K562 (cell line): ENCODE results near the gene PRKCE. TPM values are rescaled to one million over a fixed set of nuclear protein-coding genes. Genes with fewer than 3 reads are reported as not detected.

Experiments used
- ATAC-seq: fragments of 200-7000 bp; cut with Tn5 transposase; 3 replicates; pipeline ENCODE4 v1.9.1; 2020; ENCODE audit warnings: moderate library complexity
- BruUV-seq: library from RNA; stranded (reverse); fragments of 400-500 nt; replicated peaks from 2 replicates; lab custom pipeline; 2021; lab: Mats Ljungman, UMichigan
- CTCF ChIA-PET: fragments of 300-600 bp; formaldehyde crosslinking; extraction: SDS; loops from one replicate; lab custom pipeline; 2021; ENCODE audit warnings: low intra/inter-chr PET ratio; lab: Yijun Ruan, JAX
- POLR2A ChIA-PET: fragments of 300-600, 350-650 bp; sonication (Branson Sonifier 250); formaldehyde crosslinking; extraction: SDS; loops from one replicate; lab custom pipeline; 2021; ENCODE audit warnings: antibody characterized with exemption, inconsistent platforms; lab: Yijun Ruan, JAX
- DNase-seq, 4 experiments: peaks; one replicate each; pipeline versions ENCODE4 v3.0.0 to v3.0.0-alpha.2; 2011 to 2018; ENCODE audit warnings: low spot score in 3 of 4, mixed read lengths in 3 of 4; ENCODE audit errors: extremely low read depth in 1 of 4
- FAIRE-seq: peaks from 2 replicates; lab custom pipeline; 2011; peaks lifted over from hg19 to GRCh38; lab: Jason Lieb, UNC
- H2AFZ ChIP-seq: 2 replicates; pipeline ENCODE4 v1.6.0; 2011; ENCODE audit warnings: low read depth, low read length, control low read depth, inconsistent platforms
- H3K27ac ChIP-seq: fragments of 200-600 bp; 3 replicates; pipeline ENCODE4 v1.8.0; 2011; ENCODE audit warnings: low read depth, mild to moderate bottlenecking, control low read depth, inconsistent platforms, low read length, moderate library complexity, mixed read lengths; ENCODE audit errors: extremely low read depth
- H3K27me3 ChIP-seq, 2 experiments: fragments of 300-600 bp in 1 of 2; 2 replicates in 1 of 2; 3 replicates in 1 of 2; pipeline versions ENCODE4 v1.6.0 to v1.8.0; 2011; ENCODE audit warnings: inconsistent platforms in 2 of 2, low read length in 2 of 2, mild to moderate bottlenecking in 1 of 2, mixed read lengths in 1 of 2, moderate library complexity in 1 of 2; ENCODE audit not compliant: control insufficient read depth in 2 of 2, insufficient read depth in 2 of 2
- H3K36me3 ChIP-seq: fragments of 300-600 bp; 3 replicates; pipeline ENCODE4 v1.8.0; 2011; ENCODE audit warnings: mild to moderate bottlenecking, low read length, inconsistent platforms; ENCODE audit not compliant: control insufficient read depth, insufficient read depth
- H3K4me1 ChIP-seq, 2 experiments: fragments of 200-600 bp in 1 of 2; replicated peaks in 1 of 2; 2 replicates in 1 of 2; 3 replicates in 1 of 2; pipeline versions ENCODE4 v1.5.1 to v1.8.0; 2011; ENCODE audit warnings: inconsistent platforms in 2 of 2, low read length in 2 of 2, mild to moderate bottlenecking in 1 of 2, mixed read lengths in 1 of 2, moderate library complexity in 1 of 2; ENCODE audit not compliant: control insufficient read depth in 2 of 2, insufficient read depth in 2 of 2
- H3K4me2 ChIP-seq: 2 replicates; pipeline ENCODE4 v1.6.1; 2011; ENCODE audit warnings: low read length, control low read depth, inconsistent platforms, mixed read lengths; ENCODE audit not compliant: insufficient read depth
- H3K4me3 ChIP-seq: fragments of 200-600 bp; sonication (generic), shearing (Covaris generic); 2 replicates; pipeline ENCODE4 v1.5.1; 2016; ENCODE audit warnings: control low read depth, inconsistent platforms
- H3K79me2 ChIP-seq: fragments of 200-600 bp; 3 replicates; pipeline ENCODE4 v1.8.0; 2011; ENCODE audit warnings: low read length, inconsistent platforms; ENCODE audit not compliant: control insufficient read depth, insufficient read depth
- H3K9ac ChIP-seq, 2 experiments: 2 replicates each; pipeline versions ENCODE4 v1.6.0 to v1.6.1; 2011; ENCODE audit warnings: low read depth in 2 of 2, low read length in 2 of 2, control low read depth in 1 of 2, inconsistent platforms in 1 of 2, mild to moderate bottlenecking in 1 of 2, mixed read lengths in 1 of 2; ENCODE audit not compliant: insufficient read depth in 1 of 2
- H3K9me1 ChIP-seq: one replicate; pipeline ENCODE4 v1.6.0; 2011; ENCODE audit warnings: inconsistent platforms, mild to moderate bottlenecking, low read length, moderate library complexity; ENCODE audit not compliant: control insufficient read depth, insufficient read depth
- H3K9me3 ChIP-seq: replicated peaks from 2 replicates; pipeline ENCODE4 v1.5.1; 2011; ENCODE audit warnings: low read depth, low read length, inconsistent platforms; ENCODE audit not compliant: control insufficient read depth, insufficient read depth
- H4K20me1 ChIP-seq: replicated peaks from 2 replicates; pipeline ENCODE4 v1.6.1; 2011; ENCODE audit warnings: low read length, inconsistent platforms, mixed read lengths; ENCODE audit not compliant: control insufficient read depth, insufficient read depth
- NR0B1 ChIP-seq: fragments of 450-650 bp; IDR thresholded peaks from one replicate; pipeline ENCODE4 v1.6.1; 2018; ENCODE audit warnings: mild to moderate bottlenecking, moderate library complexity; ENCODE audit not compliant: partially characterized antibody
- RBM15 ChIP-seq: fragments of 200-400 bp; formaldehyde crosslinking; IDR thresholded peaks from 2 replicates; pipeline ENCODE4 v1.6.1; 2018; ENCODE audit warnings: mild to moderate bottlenecking, low read length, moderate library complexity; ENCODE audit not compliant: insufficient read depth
- TCF3 ChIP-seq: sonication (generic); formaldehyde crosslinking; IDR thresholded peaks from 2 replicates; pipeline ENCODE4 v1.4.0; 2020; ENCODE audit warnings: mild to moderate bottlenecking, missing genetic modification reagents
- TEAD4 ChIP-seq, 2 experiments: sonication (generic) in 1 of 2; formaldehyde crosslinking in 1 of 2; IDR thresholded peaks; 2 replicates each; pipeline versions ENCODE4 v1.6.1 to v1.8.0; 2012 to 2022; ENCODE audit warnings: borderline replicate concordance in 1 of 2, inconsistent platforms in 1 of 2, low read length in 1 of 2, mild to moderate bottlenecking in 1 of 2, missing genetic modification reagents in 1 of 2
- TRIM28 ChIP-seq: fragments of 450-650 bp; IDR thresholded peaks from 2 replicates; pipeline ENCODE4 v1.6.1; 2017
- XRCC3 ChIP-seq: fragments of 450-650 bp; IDR thresholded peaks from 2 replicates; pipeline ENCODE4 v1.6.1; 2017; ENCODE audit warnings: mild to moderate bottlenecking, moderate library complexity
- ZFP36 ChIP-seq: fragments of 150-350 bp; IDR thresholded peaks from 2 replicates; pipeline ENCODE4 v1.6.1; 2018; ENCODE audit warnings: low read length, low read depth; ENCODE audit not compliant: partially characterized antibody
- ZKSCAN8 ChIP-seq: fragments of 200-800 bp; sonication (Bioruptor generic); IDR thresholded peaks from 2 replicates; pipeline ENCODE4 v1.6.1; 2016; ENCODE audit warnings: missing genetic modification characterization, missing compliant biosample characterization
- WGBS: fragments of 100-300 bp; shearing (Covaris generic); methylation state at CpG from one replicate; pipeline ENCODE4 v1.1.6; 2016; ENCODE audit warnings: low coverage, mixed read lengths; ENCODE audit not compliant: insufficient coverage; ENCODE audit errors: missing lambda C conversion rate; 5-methylcytosine and 5-hydroxymethylcytosine counted together
- in situ Hi-C: fragments of 300-500 bp; cut with MboI; formaldehyde crosslinking; loops from 4 replicates; pipeline ENCODE4 v1.15.0; 2018; ENCODE audit warnings: inconsistent platforms, mixed read lengths
- intact Hi-C: fragments of 100-400 bp; cut with micrococcal nuclease; formaldehyde crosslinking; loops from 2 replicates; pipeline ENCODE4 v1.14.2; 2022
- polyA plus RNA-seq, 8 experiments: library from polyadenylated mRNA; depleted of rRNA in 4 of 8; stranded (reverse) in 5 of 8; unstranded in 3 of 8; fragments of >200 nt; fragmentation: Nextera tagmentation in 2 of 8; fragmentation: Illumina TruSeq in 1 of 8; extraction: Ambion mirVana in 2 of 8; extraction: Trizol in 1 of 8; gene quantifications; 2 replicates each; pipeline versions ENCODE4 v1.2.1 to v1.2.3, GENCODE V29; 2011 to 2014; ENCODE audit warnings: inconsistent platforms in 1 of 8, missing spikeins in 1 of 8
- total RNA-seq, 7 experiments: library from RNA; depleted of rRNA in 6 of 7; stranded (reverse); fragments of >200 nt in 6 of 7; fragmentation: Illumina TruSeq in 2 of 7; extraction: Trizol in 2 of 7; gene quantifications; 2 replicates each; pipeline versions ENCODE4 v1.2.1 to v1.2.3, GENCODE V29; 2011 to 2021; ENCODE audit warnings: low replicate concordance in 1 of 7

Gene PRKCE
- total and polyA plus RNA-seq, 9 of the 15 experiments (the other 6 are each of a cell fraction or from before 2014, with no cell fraction given): 0.06 to 1.0 (median 0.22) TPM; not detected in 1

DNA sequence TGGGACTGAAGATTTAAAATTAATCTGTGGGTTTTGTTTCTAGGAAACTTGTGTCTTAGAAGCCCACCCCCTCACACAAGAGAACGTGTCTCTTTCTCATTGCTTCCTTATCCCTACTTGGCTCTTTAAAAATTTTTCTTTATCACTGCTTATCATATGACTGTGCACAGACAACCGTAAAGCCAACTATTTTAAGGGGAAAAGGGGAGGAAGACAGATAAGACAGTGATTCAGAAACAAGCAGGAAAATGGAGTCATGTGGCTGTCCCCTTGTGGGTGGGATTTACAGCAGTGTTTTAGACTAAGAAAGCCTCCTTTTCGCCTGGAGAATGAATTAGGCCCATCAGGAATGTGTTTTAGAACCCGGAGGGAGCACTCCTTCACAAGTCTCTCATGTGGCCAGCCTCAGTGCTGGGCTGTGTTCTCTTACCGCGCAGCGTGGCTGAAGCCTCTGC, 17.6 kb downstream of the PRKCE start (continued):
- TF ChIP-seq ZKSCAN8 (CRISPR knock-in tag) (peak; percentile 46; the same call in 1 of the 2 replicates), RBM15 (no peak), TCF3 (0 out of 2 replicates have a peak, but pooled peaks have one; percentile 21), TEAD4 (IDR thresholded peaks at IDR 0.05; ENCODE audit: low read length) (peak; percentile 60; the same call in 1 of the 2 replicates), TEAD4 (CRISPR knock-in tag; IDR thresholded peaks at IDR 0.05; ENCODE audit: borderline replicate concordance) (no peak)

- H3K9ac ChIP-seq: no peak overlapping the region
- H3K79me2 ChIP-seq: no peaks in the 10 kb centered on the region
- no peak for DNase-seq
- H3K4me1 ChIP-seq: peaks cover 0 to 4% of the 10 kb centered on the region in 2 experiments; a peak in 2 of 5 replicates
- no peak overlapping the region for H2AFZ ChIP-seq
- no peak overlapping the region for H3K4me2 ChIP-seq
- H4K20me1 ChIP-seq: no peaks in the 10 kb centered on the region
- H3K9me1 ChIP-seq: no peaks in the 10 kb centered on the region
- in situ Hi-C loops: no loop called here
- WGBS: 25% methylated on average over 4 of the region's 4 CpGs
- no peaks in the 10 kb centered on the region for H3K9me3 ChIP-seq
- no peaks in the 10 kb centered on the region for H3K36me3 ChIP-seq
- H3K4me3 ChIP-seq: no peak overlapping the region
- POLR2A ChIA-PET: interaction anchor here (0.7 kb wide), 1 partner anchor 51 kb away, joined by 3 read pairs; no protein-coding TSS in a partner anchor
- TF ChIP-seq ZFP36 (no peak), NR0B1 (no peak), TRIM28 (no peak), XRCC3 (no peak)
- no TSS peak for BruUV-seq
- H3K27me3 ChIP-seq: peaks cover 2 to 4% of the 10 kb centered on the region in 2 experiments; a peak in 2 of 5 replicates
- CTCF ChIA-PET: no interaction called here
- H3K27ac ChIP-seq: no peak overlapping the region
- intact Hi-C loops: no loop called here
- ATAC-seq: no peak
- FAIRE-seq: no peak
Measured at GRCh38 chr2:45670646-45671045, 19.2 kb downstream of the PRKCE start.
